ENCODE measurements around the gene CALHM6. TPM values are rescaled to one million over a fixed set of nuclear protein-coding genes. Genes with fewer than 3 reads are reported as not detected.

CALHM6 gene
- total RNA-seq, 1 experiment from 2014 or later, result 0.44 TPM

- TF ChIP-seq ETV6 (CRISPR knock-in tag; IDR thresholded peaks at IDR 0.05) (no peak), STAT6 (CRISPR knock-in tag; conservative IDR thresholded peaks at IDR 0.05; ENCODE audit: low read depth) (no peak)
Measured at GRCh38 chr6:116475141-116475540, 14.0 kb downstream of the CALHM6 start (continued).

GRCh38 chr6:116476002-116476678 lies 15.0 kb downstream of the CALHM6 start:
- Mint-ChIP-seq H3K9me3 (no peaks in the 10 kb centered on the region), H3K4me3 (no peak overlapping the region), H3K27me3 (ENCODE audit: low read depth) (no peaks in the 10 kb centered on the region), H3K4me1 (peaks cover 2% of the 10 kb centered on the region; the same call in 1 of the 2 replicates), H3K27ac (no peak overlapping the region), H3K36me3 (no peaks in the 10 kb centered on the region)
- ChIA-PET POLR2A (no interaction called here), CTCF (interaction anchor here (1.3 kb wide), 1 partner anchor 35 kb away, joined by 5 read pairs; the partner anchor contains the start of gene CALHM5)
- ATAC-seq (no peak), DNase-seq (ENCODE audit: low spot score) (no peak)
- TF ChIP-seq ERG (CRISPR knock-in tag; IDR thresholded peaks at IDR 0.05) (no peak), ZNF532 (CRISPR knock-in tag; IDR thresholded peaks at IDR 0.05; ENCODE audit: borderline replicate concordance) (no peak), NR2C2 (CRISPR knock-in tag; IDR thresholded peaks at IDR 0.05) (no peak), NFYB (CRISPR knock-in tag; conservative IDR thresholded peaks at IDR 0.05; ENCODE audit: low read depth) (no peak), TEAD1 (CRISPR knock-in tag; IDR thresholded peaks at IDR 0.05) (no peak), KAT7 (CRISPR knock-in tag; IDR thresholded peaks at IDR 0.05; ENCODE audit: borderline replicate concordance) (no peak), E2F5 (CRISPR knock-in tag; IDR thresholded peaks at IDR 0.05) (no peak), GTF2I (CRISPR knock-in tag; conservative IDR thresholded peaks at IDR 0.05) (no peak), CTCF (IDR thresholded peaks at IDR 0.05) (no peak), ZNF317 (CRISPR knock-in tag; IDR thresholded peaks at IDR 0.05; ENCODE audit: borderline replicate concordance, low read depth) (no peak), HMGA2 (CRISPR knock-in tag; IDR thresholded peaks at IDR 0.05) (no peak), ZNF416 (CRISPR knock-in tag; IDR thresholded peaks at IDR 0.05) (no peak), ARID4B (CRISPR knock-in tag; IDR thresholded peaks at IDR 0.05; ENCODE audit: borderline replicate concordance) (no peak), CBFB (CRISPR knock-in tag; IDR thresholded peaks at IDR 0.05; ENCODE audit: low read depth) (no peak), RELA (CRISPR knock-in tag; IDR thresholded peaks at IDR 0.05; ENCODE audit: borderline replicate concordance) (no peak), FOXK1 (CRISPR knock-in tag; IDR thresholded peaks at IDR 0.05) (no peak), E2F4 (CRISPR knock-in tag; IDR thresholded peaks at IDR 0.05; ENCODE audit: borderline replicate concordance, low read depth) (no peak)
